Activated T-cell treated with anti-CD3 and anti-CD28 coated beads, Interleukin-2, amount 50 U/mL, for 1 hour (primary cell): Measurements from ENCODE around the gene SEC22C.

Experiments used
- DNase-seq: peaks from one replicate; pipeline ENCODE4 v3.0.0-alpha.2; 2020

The SEC22C gene

DNA sequence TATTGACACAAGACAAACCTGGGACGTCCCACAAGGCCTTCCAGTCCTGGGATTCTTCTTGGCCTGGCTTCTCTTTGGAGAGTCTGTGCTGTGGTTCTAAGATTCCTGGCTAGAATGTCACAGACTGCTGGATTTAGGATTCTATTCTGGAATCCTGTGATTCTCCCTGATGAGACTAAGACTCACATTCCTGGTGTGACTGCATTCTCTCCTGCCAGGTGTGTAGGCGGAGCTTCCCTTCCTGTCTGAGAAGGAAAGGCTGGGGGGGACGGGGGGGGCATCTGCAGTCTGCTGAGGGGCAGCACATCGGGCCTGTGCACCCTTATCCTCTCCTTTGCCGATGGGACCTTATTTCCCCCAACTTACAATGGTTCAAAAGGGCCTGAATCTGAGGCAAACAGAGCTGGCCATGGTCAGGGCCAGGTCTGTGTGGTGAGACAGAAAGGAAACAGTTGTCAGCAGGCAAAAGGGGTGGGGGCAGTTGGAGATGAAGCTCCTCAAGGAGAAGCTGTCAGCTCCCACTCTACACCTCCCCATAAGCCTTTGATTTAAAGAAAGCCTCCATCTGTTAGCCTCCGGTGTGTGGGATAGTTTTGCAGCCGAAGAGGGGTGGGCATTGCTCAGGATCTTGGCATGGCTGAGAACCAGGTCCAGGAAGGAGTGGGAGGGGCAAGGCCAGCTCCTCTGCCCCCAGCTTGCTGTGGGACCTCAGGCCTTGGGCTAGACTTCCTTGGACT lies 48.4 kb downstream of the SEC22C start:
- no peak for DNase-seq

DNA sequence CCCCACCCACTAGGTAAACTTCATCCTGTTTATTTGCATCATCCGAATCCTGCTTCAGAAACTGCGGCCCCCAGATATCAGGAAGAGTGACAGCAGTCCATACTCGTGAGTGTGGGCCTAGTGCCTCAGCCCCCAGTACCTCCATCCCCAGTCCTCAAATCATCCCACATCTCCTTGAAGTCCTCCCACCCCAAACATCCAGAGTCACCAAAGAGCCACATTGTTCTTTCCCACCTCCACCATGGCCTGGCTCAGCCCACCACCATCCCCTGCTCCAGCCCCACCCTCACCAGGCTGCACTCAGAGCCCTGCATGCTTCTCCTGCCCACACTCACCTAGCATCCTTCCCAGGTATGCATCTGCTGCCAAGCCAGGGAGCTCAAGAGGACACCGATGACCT lies 49.5 kb downstream of the SEC22C start:
- DNase-seq: no peak

DNA sequence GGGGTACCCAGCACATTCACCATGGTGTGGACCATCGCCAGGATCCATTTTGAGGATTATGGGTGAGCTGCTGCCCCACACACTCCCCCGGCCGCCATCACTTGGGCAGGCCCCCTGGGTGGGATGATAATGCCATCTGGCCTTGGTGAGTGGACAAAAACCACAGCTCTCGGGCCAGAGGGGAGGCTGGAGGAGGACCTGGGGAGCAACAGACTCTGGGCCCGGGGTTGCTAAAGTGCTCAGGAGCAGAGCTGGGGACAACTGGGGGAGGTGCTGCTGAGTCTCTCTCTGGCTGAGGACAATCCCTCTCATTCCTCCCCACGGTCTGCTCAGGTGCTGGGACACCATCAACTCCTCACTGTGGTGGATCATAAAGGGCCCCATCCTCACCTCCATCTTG lies 50.3 kb downstream of the SEC22C start:
- no peak for DNase-seq

DNA sequence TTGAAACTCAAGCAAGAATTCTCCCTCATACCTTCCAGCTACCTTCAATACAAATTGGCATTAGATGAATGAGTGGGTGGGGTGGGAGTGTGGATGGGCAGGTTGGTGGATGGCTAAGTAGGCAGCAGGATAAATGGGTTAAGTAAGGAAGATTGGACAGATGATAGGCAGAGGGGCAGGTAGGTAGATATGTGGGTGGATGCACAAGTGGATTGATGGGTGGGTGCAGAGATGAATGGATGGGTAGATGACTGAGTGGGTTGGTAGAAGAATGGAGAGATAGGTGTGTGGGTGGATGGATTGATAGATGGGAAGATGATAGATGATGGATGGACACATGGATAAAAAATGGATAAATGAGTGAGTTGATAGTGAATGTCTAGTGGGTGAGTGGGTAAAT lies 51.7 kb downstream of the SEC22C start:
- no peak for DNase-seq

DNA sequence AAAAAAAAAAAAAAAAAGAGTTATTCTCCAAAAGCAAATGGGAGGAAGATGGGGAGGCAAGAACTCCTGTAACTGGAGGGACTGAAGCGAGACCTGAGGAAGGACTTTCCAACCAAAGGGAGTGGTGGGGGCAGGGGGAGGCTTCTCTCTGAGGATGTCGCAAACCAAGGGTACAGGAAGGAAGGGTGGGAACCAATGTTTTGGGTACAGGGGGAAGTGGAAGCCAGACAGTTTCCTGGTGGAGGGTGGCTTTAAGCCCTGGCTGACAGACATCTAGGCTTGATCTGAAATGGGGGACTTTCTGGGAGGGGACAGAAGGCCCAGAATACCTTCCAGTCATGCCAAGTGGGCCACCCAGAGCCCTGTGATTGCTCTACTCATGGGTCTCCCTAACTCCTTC lies 52.3 kb downstream of the SEC22C start:
- DNase-seq: no peak

DNA sequence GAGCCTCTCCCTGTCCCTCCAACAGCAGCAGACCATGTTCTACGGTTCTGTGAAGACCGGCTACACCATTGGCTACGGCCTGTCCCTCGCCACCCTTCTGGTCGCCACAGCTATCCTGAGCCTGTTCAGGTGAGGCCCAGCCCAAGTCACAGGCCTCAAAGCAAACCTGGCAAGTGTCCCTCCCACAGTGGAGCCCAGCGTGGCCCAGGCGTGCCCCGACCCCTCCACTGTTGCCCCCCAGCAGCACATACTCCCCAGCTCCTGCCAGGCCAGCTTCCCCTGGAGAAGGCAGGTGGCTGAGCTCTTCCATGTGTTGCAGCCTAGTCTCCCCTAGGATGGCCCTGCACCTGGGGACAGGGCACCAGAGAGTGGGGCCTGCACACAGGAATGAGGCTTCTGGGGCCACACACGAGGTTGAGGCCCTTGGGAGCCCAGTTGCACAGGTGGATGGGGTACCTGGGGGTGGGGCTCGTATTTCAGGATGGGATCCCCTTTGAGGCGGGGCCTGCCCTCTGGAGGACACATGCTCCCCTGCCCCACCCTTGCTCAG lies 54.3 kb downstream of the SEC22C start:
- no peak for DNase-seq

- DNase-seq: peak; percentile 51
These were observed 55.0 kb downstream of the SEC22C start for GRCh38 chr3:42526616-42527367.

DNA sequence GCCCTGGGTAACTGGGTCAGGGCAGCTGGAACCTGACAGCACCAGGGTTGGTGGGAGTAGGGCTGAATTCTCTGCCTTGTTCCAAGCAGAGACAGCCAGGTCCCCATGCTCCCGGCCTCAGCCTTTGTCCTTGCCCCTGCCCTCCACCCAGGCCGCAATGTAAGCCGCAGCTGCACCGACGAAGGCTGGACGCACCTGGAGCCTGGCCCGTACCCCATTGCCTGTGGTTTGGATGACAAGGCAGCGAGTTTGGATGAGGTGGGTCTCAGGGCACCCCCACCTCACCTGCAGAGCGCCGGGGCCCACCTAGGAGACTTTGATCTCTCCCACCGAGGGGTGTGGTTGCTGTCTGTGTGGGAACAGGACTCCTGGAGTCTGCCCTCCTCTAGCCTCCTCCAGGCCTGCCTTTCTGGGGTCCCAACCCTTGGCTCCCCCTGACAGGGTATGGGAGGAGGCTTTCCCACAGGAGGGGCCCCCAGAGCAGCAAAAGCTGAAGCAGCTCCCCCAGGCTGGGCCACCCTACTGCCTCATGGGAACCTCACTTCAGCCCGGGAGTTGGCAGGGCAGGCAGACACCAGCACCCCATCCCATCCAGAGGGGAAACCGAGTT lies 55.9 kb downstream of the SEC22C start:
- no peak for DNase-seq

DNA sequence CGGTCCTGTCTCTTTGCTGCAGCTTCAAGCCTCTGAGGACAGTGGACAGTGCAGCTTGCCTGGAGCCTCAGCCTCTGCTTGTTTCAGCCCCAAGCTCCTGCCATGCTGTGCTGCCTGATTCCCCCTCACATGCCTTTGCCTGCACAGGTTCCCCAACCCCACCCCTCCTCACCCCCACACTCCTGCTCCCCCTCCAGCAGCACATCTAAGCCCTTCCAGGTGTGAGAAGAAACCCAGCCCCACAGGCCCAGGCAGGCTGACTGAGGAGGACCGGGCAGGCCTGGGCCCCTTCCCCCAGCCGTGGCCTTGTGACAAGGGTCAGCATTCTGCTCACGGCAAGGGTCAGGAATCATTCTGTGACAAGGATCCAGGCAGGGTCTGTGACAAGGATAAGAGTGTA lies 56.6 kb downstream of the SEC22C start:
- no peak for DNase-seq

- DNase-seq: no peak
These were observed 57.0 kb downstream of the SEC22C start for GRCh38 chr3:42524751-42525150.

GRCh38 chr3:42520906-42521305 lies 60.9 kb downstream of the SEC22C start:
- DNase-seq: no peak

DNA sequence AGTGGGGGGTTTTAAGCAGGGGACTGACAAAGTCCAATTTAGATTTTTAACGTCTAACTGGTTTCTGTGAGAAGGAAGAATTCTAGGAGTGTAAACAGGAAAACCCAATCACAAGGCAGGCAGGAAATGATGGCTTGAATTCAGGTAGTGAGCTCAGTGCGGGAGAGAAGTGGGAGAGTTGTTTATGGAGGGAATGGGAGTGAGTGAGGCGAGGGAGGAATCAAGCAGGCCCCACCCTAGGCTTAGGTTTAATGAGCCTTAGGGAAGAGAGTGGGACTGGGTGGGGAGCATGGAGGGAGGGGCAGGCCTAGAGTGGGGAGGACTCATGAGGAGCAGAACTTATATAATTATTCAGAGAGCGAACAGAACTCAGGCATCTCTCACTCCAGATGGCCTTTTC lies 61.4 kb downstream of the SEC22C start:
- no peak for DNase-seq

DNA sequence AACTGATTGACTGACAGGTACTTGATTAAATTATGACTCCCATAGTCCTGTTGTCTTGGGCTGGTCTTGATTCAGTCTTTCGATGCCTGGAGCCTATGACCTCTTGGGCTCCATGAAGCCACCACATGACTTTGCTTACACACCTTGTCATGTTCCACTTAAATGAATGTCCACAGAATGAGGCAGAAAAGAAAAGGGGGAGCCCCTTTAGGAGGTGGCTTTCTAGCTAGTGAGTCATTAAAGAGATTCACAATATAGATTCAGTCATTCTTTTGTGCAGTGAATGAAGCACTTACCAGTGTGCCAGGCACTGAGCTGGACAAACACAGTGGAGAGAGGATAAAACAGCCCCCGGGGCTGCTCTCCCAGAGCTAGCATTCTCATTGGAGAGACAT lies 62.2 kb downstream of the SEC22C start:
- DNase-seq: no peak

GRCh38 chr3:42518800-42519567 lies 62.8 kb downstream of the SEC22C start:
- DNase-seq: peak; percentile 47

DNA sequence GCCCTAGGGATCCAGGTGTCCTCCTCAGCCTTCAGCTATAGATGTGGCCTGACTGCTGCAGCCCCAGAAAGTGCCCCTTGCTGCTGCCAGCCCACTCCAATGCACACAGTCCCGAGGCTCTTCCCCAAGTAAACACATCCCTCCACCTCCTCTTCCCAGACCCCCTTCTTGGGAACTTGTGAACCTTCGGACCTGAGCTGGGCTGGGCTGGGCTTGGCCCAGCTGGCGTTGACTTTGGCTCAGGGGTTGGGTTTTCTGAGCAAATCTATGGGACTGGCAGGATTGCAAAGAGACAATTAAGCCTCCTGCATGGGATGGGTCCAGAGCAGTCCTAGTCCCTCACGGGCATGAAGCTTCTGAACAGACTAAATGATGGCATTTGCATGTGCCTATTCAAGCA lies 64.7 kb downstream of the SEC22C start:
- DNase-seq: no peak

- DNase-seq: no peak
These were observed 65.3 kb downstream of the SEC22C start for GRCh38 chr3:42516443-42516842.

DNA sequence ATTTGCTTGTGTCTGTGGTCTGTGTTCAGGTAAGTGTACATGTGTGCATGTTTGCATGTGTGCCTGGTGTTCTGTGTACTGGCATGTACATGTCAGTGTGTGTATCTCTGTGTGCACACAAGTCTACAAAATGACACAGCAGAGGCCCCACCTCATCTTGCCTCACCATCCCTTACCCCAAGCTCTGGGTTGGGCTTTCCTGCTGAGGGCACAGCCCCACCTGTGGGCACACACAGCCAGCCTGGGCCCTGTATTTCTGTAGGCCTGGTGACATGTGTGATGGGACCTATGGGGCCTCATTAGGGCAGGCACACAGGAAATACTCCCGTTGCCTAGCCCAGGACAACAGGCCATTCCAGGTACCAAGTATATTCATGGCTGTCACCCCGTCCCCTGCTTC lies 65.8 kb downstream of the SEC22C start:
- DNase-seq: no peak

GRCh38 chr3:42515391-42515916 lies 66.3 kb downstream of the SEC22C start:
- no peak for DNase-seq

DNA sequence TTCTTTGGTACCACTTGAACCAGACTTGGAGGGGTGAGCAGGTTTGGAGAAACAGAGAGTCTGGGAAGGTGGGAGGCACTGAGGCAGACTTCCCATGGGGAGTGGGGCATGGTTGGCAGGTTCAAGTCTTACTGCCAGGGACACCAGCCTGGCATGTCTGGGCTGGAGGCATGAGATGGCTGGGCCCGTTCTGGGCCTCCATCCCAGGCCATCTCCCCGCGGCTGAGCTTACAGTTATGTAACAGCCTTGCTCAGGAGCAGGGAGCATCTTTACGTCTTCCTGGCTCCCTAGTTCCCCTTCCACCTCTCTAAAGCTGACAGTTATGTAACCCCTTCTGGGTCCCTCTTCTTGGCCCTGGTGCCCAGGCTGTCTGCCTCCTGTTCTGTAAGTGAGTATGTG lies 66.9 kb downstream of the SEC22C start:
- DNase-seq: no peak

GRCh38 chr3:42513521-42513920 lies 68.2 kb downstream of the SEC22C start:
- DNase-seq: no peak

DNA sequence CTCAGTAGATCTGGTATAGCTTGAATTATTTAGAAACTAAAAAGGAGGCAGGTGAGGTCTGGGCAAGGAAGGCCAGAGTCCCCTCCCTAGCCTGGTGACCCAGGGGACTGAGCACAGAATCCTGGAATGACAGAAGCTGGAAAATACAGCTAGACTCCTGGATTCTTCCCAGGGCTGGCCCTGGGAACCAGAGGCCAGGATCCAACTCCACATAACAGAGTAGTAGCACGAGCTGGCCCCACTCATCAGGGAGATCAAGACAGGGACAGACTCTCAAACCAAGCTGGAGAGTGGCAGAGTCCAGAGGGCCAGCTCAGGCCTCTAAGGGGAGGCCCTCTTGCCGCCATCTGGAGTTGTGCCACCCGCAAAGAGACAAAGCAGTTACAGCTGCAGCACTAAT lies 68.6 kb downstream of the SEC22C start:
- DNase-seq: no peak

GRCh38 chr3:42511736-42512135 lies 70.0 kb downstream of the SEC22C start:
- no peak for DNase-seq

GRCh38 chr3:42511201-42511600 lies 70.6 kb downstream of the SEC22C start:
- DNase-seq: no peak
